NCI-H1417 treated with DMSO at 0.1 percent for 48 hours (cell line): Measurements from ENCODE around the gene SPACA4.
A peak's percentile ranks its signal among the peaks of the same experiment; 100 is the strongest.

Source experiments
- DNase-seq: peaks from one replicate; lab custom pipeline; 2025; lab: John Stamatoyannopoulos, UW

The SPACA4 gene

GRCh38 chr19:48634424-48635262 lies 28.1 kb downstream of the SPACA4 start:
- DNase-seq = peak; percentile 69

GRCh38 chr19:48635263-48635965 lies 28.9 kb downstream of the SPACA4 start:
- no peak for DNase-seq

- DNase-seq = no peak
These were observed 29.7 kb downstream of the SPACA4 start for GRCh38 chr19:48635966-48636858.

- DNase-seq = no peak
These were observed 30.4 kb downstream of the SPACA4 start, which contains the start of gene DBP for GRCh38 chr19:48636859-48637448. Gene DBP, minus strand, starts transcription at chr19:48637379. Its CDS starts 385 bp downstream, at chr19:48636994.

- DNase-seq = peak; percentile 85
These were observed 31.0 kb downstream of the SPACA4 start for GRCh38 chr19:48637449-48637947.

- DNase-seq = peak; percentile 83
These were observed 31.6 kb downstream of the SPACA4 start for GRCh38 chr19:48637948-48638830.

- DNase-seq = no peak
These were observed 32.4 kb downstream of the SPACA4 start for GRCh38 chr19:48638831-48639381.

GRCh38 chr19:48639483-48640375 lies 33.2 kb downstream of the SPACA4 start:
- no peak for DNase-seq

- no peak for DNase-seq
These were observed 35.3 kb downstream of the SPACA4 start for GRCh38 chr19:48641850-48642249.

- no peak for DNase-seq
These were observed 36.3 kb downstream of the SPACA4 start for GRCh38 chr19:48642862-48643261.

GRCh38 chr19:48644355-48644754 lies 37.8 kb downstream of the SPACA4 start:
- DNase-seq = no peak

- peak; percentile 26 for DNase-seq
These were observed 38.5 kb downstream of the SPACA4 start for GRCh38 chr19:48644839-48645619.

- DNase-seq = no peak
These were observed 39.1 kb downstream of the SPACA4 start for GRCh38 chr19:48645620-48646000.

GRCh38 chr19:48646001-48646721 lies 39.6 kb downstream of the SPACA4 start, which contains the start of gene CA11:
Gene CA11, minus strand, starts transcription at chr19:48646187. Its CDS starts 555 bp downstream, at chr19:48645632.
- peak; percentile 53 for DNase-seq

GRCh38 chr19:48646722-48647216 lies 40.2 kb downstream of the SPACA4 start:
- no peak for DNase-seq

GRCh38 chr19:48648134-48648533 lies 41.6 kb downstream of the SPACA4 start:
- DNase-seq = no peak

GRCh38 chr19:48650974-48651682 lies 44.6 kb downstream of the SPACA4 start:
- DNase-seq = no peak
